ENCODE measurements around the gene FCER1A. TPM values are rescaled to one million over a fixed set of nuclear protein-coding genes. Genes with fewer than 3 reads are reported as not detected.

The FCER1A gene
- total and polyA plus RNA-seq, 4 donors, result 0.05 to 6.3 (median 0.92) TPM; not detected in 1

DNA sequence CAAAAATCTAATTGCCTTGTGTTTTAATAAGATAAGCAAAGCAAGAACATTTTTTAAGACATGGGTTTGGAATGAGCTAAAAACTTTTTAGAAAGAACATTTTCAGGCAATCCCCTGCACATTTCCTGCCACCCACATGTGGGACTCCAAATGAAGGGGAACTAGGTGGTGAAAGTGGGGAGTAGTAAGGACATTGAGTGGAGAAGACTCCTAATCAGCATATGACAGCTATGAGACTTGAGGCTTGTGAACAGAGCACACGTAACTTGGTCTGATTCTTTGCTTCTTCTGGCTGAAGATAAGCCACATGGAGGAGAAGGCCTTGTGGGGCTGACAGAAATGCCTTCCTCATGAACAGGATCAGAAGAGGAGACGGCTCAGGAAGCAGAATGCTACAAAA lies 50.3 kb downstream of the FCER1A start:
- Histone ChIP-seq H3K36me3 (ENCODE audit: control insufficient read depth in 4 of 4, insufficient read depth in 4 of 4, low read length in 4 of 4) (no peaks in the 10 kb centered on the region), H3K9ac (ENCODE audit: insufficient read depth in 1 of 2, low read length in 2 of 2) (no peak overlapping the region), H3K27ac (ENCODE audit: low read depth in 1 of 2, low read length in 1 of 2) (no peak overlapping the region), H3K9me3 (ENCODE audit: control insufficient read depth in 4 of 4, insufficient read depth in 3 of 4, low read length in 3 of 4) (no peaks in the 10 kb centered on the region), H3K4me3 (no peak overlapping the region), H3K4me1 (ENCODE audit: control insufficient read depth in 5 of 5, insufficient read depth in 5 of 5, low read length in 5 of 5) (no peaks in the 10 kb centered on the region), H3K27me3 (ENCODE audit: control insufficient read depth in 3 of 3, insufficient read depth in 3 of 3, low read length in 2 of 3) (no peaks in the 10 kb centered on the region)
- TF ChIP-seq, protein P1, sequence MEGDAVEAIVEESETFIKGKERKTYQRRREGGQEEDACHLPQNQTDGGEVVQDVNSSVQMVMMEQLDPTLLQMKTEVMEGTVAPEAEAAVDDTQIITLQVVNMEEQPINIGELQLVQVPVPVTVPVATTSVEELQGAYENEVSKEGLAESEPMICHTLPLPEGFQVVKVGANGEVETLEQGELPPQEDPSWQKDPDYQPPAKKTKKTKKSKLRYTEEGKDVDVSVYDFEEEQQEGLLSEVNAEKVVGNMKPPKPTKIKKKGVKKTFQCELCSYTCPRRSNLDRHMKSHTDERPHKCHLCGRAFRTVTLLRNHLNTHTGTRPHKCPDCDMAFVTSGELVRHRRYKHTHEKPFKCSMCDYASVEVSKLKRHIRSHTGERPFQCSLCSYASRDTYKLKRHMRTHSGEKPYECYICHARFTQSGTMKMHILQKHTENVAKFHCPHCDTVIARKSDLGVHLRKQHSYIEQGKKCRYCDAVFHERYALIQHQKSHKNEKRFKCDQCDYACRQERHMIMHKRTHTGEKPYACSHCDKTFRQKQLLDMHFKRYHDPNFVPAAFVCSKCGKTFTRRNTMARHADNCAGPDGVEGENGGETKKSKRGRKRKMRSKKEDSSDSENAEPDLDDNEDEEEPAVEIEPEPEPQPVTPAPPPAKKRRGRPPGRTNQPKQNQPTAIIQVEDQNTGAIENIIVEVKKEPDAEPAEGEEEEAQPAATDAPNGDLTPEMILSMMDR (IDR thresholded peaks at IDR 0.05; ENCODE audit: control extremely low read depth, extremely low read depth), result no peak
- 82 to 89% methylated on average over 2 of the region's 2 CpGs for WGBS, 2 donors
- ATAC-seq (ENCODE audit: insufficient read depth, low FRiP score) (no peak), DNase-seq (no peak)

Other genes with a start within 250 kb of the FCER1A start
- 1 to 10 TPM in 1 of 2 donors, under 1 TPM in 1; 0.97 to 1.8 TPM for gene AIM2, start 225.6 kb upstream of the FCER1A start, total RNA-seq
- 1 to 10 TPM in 1 of 2 donors, under 1 TPM in 1; 0.47 to 2.9 TPM for gene AIM2, start 225.6 kb upstream of the FCER1A start, polyA plus RNA-seq
- 1 to 10 TPM; 2.2 to 3.7 TPM for gene CADM3, start 130.7 kb upstream of the FCER1A start, total RNA-seq
- 1 to 10 TPM in 1 of 2 donors, under 1 TPM in 1; 0.89 to 2.9 TPM for gene CADM3, start 130.7 kb upstream of the FCER1A start, polyA plus RNA-seq
- gene ACKR1, start 97.5 kb upstream of the FCER1A start, total RNA-seq, result 10 to 100 TPM; 12.1 to 40.9 TPM
- 100 to 1,000 TPM in 1 of 2 donors, 10 to 100 TPM in 1; 65.2 to 119 TPM for gene ACKR1, start 97.5 kb upstream of the FCER1A start, polyA plus RNA-seq
- not detected for gene OR10J4, start 129.9 kb downstream of the FCER1A start, total RNA-seq
- gene OR10J4, start 129.9 kb downstream of the FCER1A start, polyA plus RNA-seq, result not detected
- gene OR10J1, start 137.4 kb downstream of the FCER1A start, total RNA-seq, result not detected
- not detected for gene OR10J1, start 137.4 kb downstream of the FCER1A start, polyA plus RNA-seq
- gene OR10J5, start 233.7 kb downstream of the FCER1A start, total RNA-seq, result not detected
- not detected for gene OR10J5, start 233.7 kb downstream of the FCER1A start, polyA plus RNA-seq

All from lung (tissue), 12 donors.